ENCODE data around the gene GPR158. TPM values are rescaled to one million over a fixed set of nuclear protein-coding genes. Genes with fewer than 3 reads are reported as not detected.

Gene GPR158
- total and polyA plus RNA-seq, 4 donors: 0.03 to 0.08 TPM; not detected in 2

- H3K9me3 ChIP-seq (ENCODE audit: control insufficient read depth in 4 of 4, low read length in 3 of 4): no peaks in the 10 kb centered on the region
- no peak overlapping the region for H3K4me3 ChIP-seq (ENCODE audit: low read depth in 1 of 3, low read length in 3 of 3)
- no peak for TF ChIP-seq GABPA (IDR thresholded peaks at IDR 0.05 in 1 of 2, conservative IDR thresholded peaks at IDR 0.05 in 1 of 2)
- TF ChIP-seq JUND (IDR thresholded peaks at IDR 0.05): no peak
- TF ChIP-seq SP1 (IDR thresholded peaks at IDR 0.05): no peak
- no peak for TF ChIP-seq REST (IDR thresholded peaks at IDR 0.05)
- no peak for TF ChIP-seq MAX (IDR thresholded peaks at IDR 0.05)
- TF ChIP-seq ZBTB33 (IDR thresholded peaks at IDR 0.05): no peak
- TF ChIP-seq HNF4G (IDR thresholded peaks at IDR 0.05): no peak
- no peak for TF ChIP-seq RXRA (IDR thresholded peaks at IDR 0.05)
- TF ChIP-seq ATF3 (IDR thresholded peaks at IDR 0.05): no peak
- TF ChIP-seq NR2F2 (IDR thresholded peaks at IDR 0.05): no peak
- peaks cover 0 to 2% (median 0%) of the 10 kb centered on the region in 4 donors for H3K27me3 ChIP-seq (ENCODE audit: control insufficient read depth in 4 of 4, insufficient read depth in 4 of 4, low read length in 3 of 4)
- H3K9ac ChIP-seq (ENCODE audit: low read depth in 1 of 2, low read length in 2 of 2): no peak overlapping the region
- no peaks in the 10 kb centered on the region for H3K36me3 ChIP-seq (ENCODE audit: control insufficient read depth in 4 of 4, insufficient read depth in 3 of 4, low read depth in 1 of 4, low read length in 3 of 4)
- H3K27ac ChIP-seq (ENCODE audit: low read depth in 1 of 2, low read length in 2 of 2): no peak overlapping the region
- no peak for DNase-seq (ENCODE audit: low spot score)
- 45% methylated on average over 5 of the region's 5 CpGs for WGBS
- no peaks in the 10 kb centered on the region for H3K4me1 ChIP-seq (ENCODE audit: control insufficient read depth in 4 of 4, insufficient read depth in 4 of 4, low read length in 3 of 4)
Measured at GRCh38 chr10:25508112-25508815, 333.5 kb downstream of the GPR158 start.

GRCh38 chr10:25509151-25509550, 334.4 kb downstream of the GPR158 start:
- TF ChIP-seq MAX (IDR thresholded peaks at IDR 0.05) (no peak), REST (IDR thresholded peaks at IDR 0.05) (no peak), FOXA1 (IDR thresholded peaks at IDR 0.05) (no peak), HNF4G (IDR thresholded peaks at IDR 0.05) (no peak), YY1 (IDR thresholded peaks at IDR 0.05) (no peak), GABPA (IDR thresholded peaks at IDR 0.05 in 1 of 2, conservative IDR thresholded peaks at IDR 0.05 in 1 of 2) (no peak), ZBTB33 (IDR thresholded peaks at IDR 0.05) (no peak), HNF4A (conservative IDR thresholded peaks at IDR 0.05) (no peak)
- 75% methylated on average over 6 of the region's 6 CpGs for WGBS
- Histone ChIP-seq H3K27me3 (ENCODE audit: control insufficient read depth in 4 of 4, insufficient read depth in 4 of 4, low read length in 3 of 4) (peaks cover 0 to 2% (median 0%) of the 10 kb centered on the region in 4 donors), H3K27ac (ENCODE audit: low read depth in 1 of 2, low read length in 2 of 2) (no peak overlapping the region), H3K4me3 (ENCODE audit: low read depth in 1 of 3, low read length in 3 of 3) (no peak overlapping the region), H3K9ac (ENCODE audit: low read depth in 1 of 2, low read length in 2 of 2) (no peak overlapping the region), H3K4me1 (ENCODE audit: control insufficient read depth in 4 of 4, insufficient read depth in 4 of 4, low read length in 3 of 4) (no peaks in the 10 kb centered on the region), H3K36me3 (ENCODE audit: control insufficient read depth in 4 of 4, insufficient read depth in 3 of 4, low read depth in 1 of 4, low read length in 3 of 4) (no peaks in the 10 kb centered on the region), H3K9me3 (ENCODE audit: control insufficient read depth in 4 of 4, low read length in 3 of 4) (no peaks in the 10 kb centered on the region)
- no peak for DNase-seq (ENCODE audit: low spot score)
